HepG2 (cell line): ENCODE results near the gene ASAP2. TPM values are rescaled to one million over a fixed set of nuclear protein-coding genes. Genes with fewer than 3 reads are reported as not detected.

ENCODE experiments used
- ARID3A ChIP-seq: IDR thresholded peaks from 2 replicates; pipeline ENCODE4 v1.6.1; 2012; ENCODE audit warnings: low read depth, low read length, improper control_type of control experiment
- CEBPG ChIP-seq: IDR thresholded peaks from 2 replicates; pipeline ENCODE4 v1.6.1; 2016
- MED1 ChIP-seq: sonication (generic); formaldehyde crosslinking; IDR thresholded peaks from 2 replicates; pipeline ENCODE4 v1.4.0; 2020; ENCODE audit warnings: missing genetic modification reagents
- NFIC ChIP-seq: IDR thresholded peaks from 2 replicates; pipeline ENCODE4 v1.6.1; 2012; ENCODE audit warnings: mild to moderate bottlenecking, low read length, inconsistent platforms
- PLRG1 ChIP-seq: fragments of 450-650 bp; conservative IDR thresholded peaks from 2 replicates; pipeline ENCODE4 v1.6.1; 2016
- POLR2AphosphoS5 ChIP-seq: IDR thresholded peaks from 2 replicates; pipeline ENCODE4 v1.6.1; 2012; ENCODE audit warnings: low read depth, low read length
- RCOR2 ChIP-seq: IDR thresholded peaks from 2 replicates; pipeline ENCODE4 v1.6.1; 2016; ENCODE audit warnings: missing biosample characterization, missing genetic modification reagents
- SMAD1 ChIP-seq: sonication (generic); formaldehyde crosslinking; IDR thresholded peaks from 2 replicates; pipeline ENCODE4 v1.4.0; 2020; ENCODE audit warnings: missing genetic modification reagents, low read depth, mild to moderate bottlenecking, borderline replicate concordance
- SUZ12 ChIP-seq: fragments of 150-350 bp; IDR thresholded peaks from 2 replicates; pipeline ENCODE4 v1.6.1; 2014; ENCODE audit warnings: low read depth, low read length
- ZFP36L2 ChIP-seq: sonication (generic); formaldehyde crosslinking; IDR thresholded peaks from 2 replicates; pipeline ENCODE4 v1.4.0; 2020; ENCODE audit warnings: missing genetic modification reagents
- ZNF230 ChIP-seq: sonication (generic); formaldehyde crosslinking; IDR thresholded peaks from 2 replicates; pipeline ENCODE4 v1.4.0; 2020; ENCODE audit warnings: mild to moderate bottlenecking, missing genetic modification reagents
- ZNF333 ChIP-seq: sonication (generic); formaldehyde crosslinking; IDR thresholded peaks from 2 replicates; pipeline ENCODE4 v1.4.0; 2020; ENCODE audit warnings: mild to moderate bottlenecking, missing genetic modification reagents, borderline replicate concordance
- ZNF383 ChIP-seq: sonication (generic); formaldehyde crosslinking; IDR thresholded peaks from 2 replicates; pipeline ENCODE4 v1.4.0; 2020; ENCODE audit warnings: missing genetic modification reagents, mild to moderate bottlenecking, borderline replicate concordance
- ZNF546 ChIP-seq: sonication (generic); formaldehyde crosslinking; conservative IDR thresholded peaks from 2 replicates; pipeline ENCODE4 v1.8.1; 2023; ENCODE audit warnings: mild to moderate bottlenecking, missing genetic modification reagents
- ZNF773 ChIP-seq: sonication (generic); formaldehyde crosslinking; IDR thresholded peaks from 2 replicates; pipeline ENCODE4 v1.4.0; 2020; ENCODE audit warnings: missing genetic modification reagents, borderline replicate concordance
- ZSCAN12 ChIP-seq: sonication (generic); formaldehyde crosslinking; IDR thresholded peaks from 2 replicates; pipeline ENCODE4 v1.9.0; 2021; ENCODE audit warnings: mild to moderate bottlenecking, missing genetic modification reagents
- ZUFSP ChIP-seq: sonication (generic); formaldehyde crosslinking; IDR thresholded peaks from 2 replicates; pipeline ENCODE4 v1.9.0; 2021; ENCODE audit warnings: missing genetic modification reagents, mild to moderate bottlenecking, borderline replicate concordance
- polyA plus RNA-seq, 8 experiments: library from polyadenylated mRNA; depleted of rRNA in 3 of 8; stranded (reverse) in 7 of 8; unstranded in 1 of 8; fragments of >200 nt; fragmentation: Illumina TruSeq in 4 of 8; extraction: Trizol in 4 of 8; gene quantifications; 2 replicates each; pipeline versions ENCODE4 v1.2.1 to v1.2.3, GENCODE V29; 2011 to 2016; ENCODE audit warnings: low read depth in 4 of 8, missing spikeins in 1 of 8, mixed read lengths in 1 of 8; ENCODE audit not compliant: insufficient read depth in 1 of 8
- total RNA-seq, 5 experiments: library from RNA; depleted of rRNA; stranded (reverse); fragments of >200 nt; fragmentation: Illumina TruSeq; extraction: Trizol; gene quantifications; 2 replicates each; pipeline ENCODE4 v1.2.3, GENCODE V29; 2016; ENCODE audit warnings: low read depth in 1 of 5
- TF ChIP-seq, protein P1 (sequence below): sonication (generic); formaldehyde crosslinking; IDR thresholded peaks from 2 replicates; pipeline ENCODE4 v1.8.0; 2022; ENCODE audit warnings: low read depth, missing genetic modification reagents
- TF ChIP-seq, protein P2 (sequence below): sonication (generic); formaldehyde crosslinking; IDR thresholded peaks from 2 replicates; pipeline ENCODE4 v1.5.0; 2020; ENCODE audit warnings: missing genetic modification reagents
- TF ChIP-seq, protein P3 (sequence below), 2 experiments: sonication (generic) in 1 of 2; formaldehyde crosslinking in 1 of 2; IDR thresholded peaks; 2 replicates each; pipeline versions ENCODE4 v1.6.1 to v1.9.0; 2014 to 2022; ENCODE audit warnings: antibody characterized with exemption in 1 of 2, borderline replicate concordance in 1 of 2, inconsistent platforms in 1 of 2, low read depth in 1 of 2, missing genetic modification reagents in 1 of 2

ASAP2 gene
- total and polyA plus RNA-seq, 2 of the 13 experiments (the other 11 are each of a cell fraction or from before 2014, with no cell fraction given) = 7.3 to 22.3 TPM

GRCh38 chr2:9336241-9336575 is 129.6 kb downstream of the ASAP2 start (continued):
- TF ChIP-seq, protein P1, sequence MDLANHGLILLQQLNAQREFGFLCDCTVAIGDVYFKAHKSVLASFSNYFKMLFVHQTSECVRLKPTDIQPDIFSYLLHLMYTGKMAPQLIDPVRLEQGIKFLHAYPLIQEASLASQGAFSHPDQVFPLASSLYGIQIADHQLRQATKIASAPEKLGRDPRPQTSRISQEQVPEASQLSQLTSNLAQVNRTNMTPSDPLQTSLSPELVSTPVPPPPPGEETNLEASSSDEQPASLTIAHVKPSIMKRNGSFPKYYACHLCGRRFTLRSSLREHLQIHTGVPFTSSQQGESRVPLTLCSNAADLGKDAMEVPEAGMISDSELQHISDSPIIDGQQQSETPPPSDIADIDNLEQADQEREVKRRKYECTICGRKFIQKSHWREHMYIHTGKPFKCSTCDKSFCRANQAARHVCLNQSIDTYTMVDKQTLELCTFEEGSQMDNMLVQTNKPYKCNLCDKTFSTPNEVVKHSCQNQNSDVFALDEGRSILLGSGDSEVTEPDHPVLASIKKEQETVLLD (CRISPR knock-in tag) = 0 out of 2 replicates have a peak, but pooled peaks have one; percentile 13
- no peak for TF ChIP-seq ARID3A
- TF ChIP-seq POLR2AphosphoS5 = peak; percentile 93
- TF ChIP-seq ZUFSP (CRISPR knock-in tag) = no peak
- TF ChIP-seq ZNF230 (CRISPR knock-in tag) = no peak
- no peak for TF ChIP-seq NFIC
- no peak for TF ChIP-seq ZNF546 (CRISPR knock-in tag)
- TF ChIP-seq ZNF773 = no peak
- TF ChIP-seq MED1 (CRISPR knock-in tag) = no peak
- TF ChIP-seq, protein P2, sequence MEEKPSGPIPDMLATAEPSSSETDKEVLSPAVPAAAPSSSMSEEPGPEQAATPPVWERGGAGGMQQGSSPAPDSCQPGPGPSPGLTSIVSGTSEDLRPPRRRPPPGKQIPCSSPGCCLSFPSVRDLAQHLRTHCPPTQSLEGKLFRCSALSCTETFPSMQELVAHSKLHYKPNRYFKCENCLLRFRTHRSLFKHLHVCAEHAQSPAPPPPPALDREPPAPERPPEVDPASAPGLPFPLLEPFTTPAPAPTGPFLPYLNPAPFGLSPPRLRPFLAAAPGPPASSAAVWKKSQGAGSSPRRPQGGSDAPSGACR = peak; percentile 23; the same call in 1 of the 2 replicates
- 0 out of 2 replicates have a peak, but pooled peaks have one; percentile 7 for TF ChIP-seq RCOR2
- TF ChIP-seq ZNF383 (CRISPR knock-in tag) = no peak
- TF ChIP-seq SMAD1 (CRISPR knock-in tag) = no peak
- no peak for TF ChIP-seq PLRG1
- no peak for TF ChIP-seq ZFP36L2 (CRISPR knock-in tag)
- 0 out of 2 replicates have a peak, but pooled peaks have one; percentile 48 for TF ChIP-seq CEBPG (CRISPR knock-in tag)
- no peak for TF ChIP-seq SUZ12
- no peak for TF ChIP-seq ZSCAN12 (CRISPR knock-in tag)
- TF ChIP-seq, protein P3, sequence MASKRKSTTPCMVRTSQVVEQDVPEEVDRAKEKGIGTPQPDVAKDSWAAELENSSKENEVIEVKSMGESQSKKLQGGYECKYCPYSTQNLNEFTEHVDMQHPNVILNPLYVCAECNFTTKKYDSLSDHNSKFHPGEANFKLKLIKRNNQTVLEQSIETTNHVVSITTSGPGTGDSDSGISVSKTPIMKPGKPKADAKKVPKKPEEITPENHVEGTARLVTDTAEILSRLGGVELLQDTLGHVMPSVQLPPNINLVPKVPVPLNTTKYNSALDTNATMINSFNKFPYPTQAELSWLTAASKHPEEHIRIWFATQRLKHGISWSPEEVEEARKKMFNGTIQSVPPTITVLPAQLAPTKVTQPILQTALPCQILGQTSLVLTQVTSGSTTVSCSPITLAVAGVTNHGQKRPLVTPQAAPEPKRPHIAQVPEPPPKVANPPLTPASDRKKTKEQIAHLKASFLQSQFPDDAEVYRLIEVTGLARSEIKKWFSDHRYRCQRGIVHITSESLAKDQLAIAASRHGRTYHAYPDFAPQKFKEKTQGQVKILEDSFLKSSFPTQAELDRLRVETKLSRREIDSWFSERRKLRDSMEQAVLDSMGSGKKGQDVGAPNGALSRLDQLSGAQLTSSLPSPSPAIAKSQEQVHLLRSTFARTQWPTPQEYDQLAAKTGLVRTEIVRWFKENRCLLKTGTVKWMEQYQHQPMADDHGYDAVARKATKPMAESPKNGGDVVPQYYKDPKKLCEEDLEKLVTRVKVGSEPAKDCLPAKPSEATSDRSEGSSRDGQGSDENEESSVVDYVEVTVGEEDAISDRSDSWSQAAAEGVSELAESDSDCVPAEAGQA (IDR thresholded peaks at IDR 0.05; ENCODE audit: low read depth) = no peak
- TF ChIP-seq, protein P3 (CRISPR knock-in tag; IDR thresholded peaks at IDR 0.05; ENCODE audit: borderline replicate concordance) = no peak
- TF ChIP-seq ZNF333 (CRISPR knock-in tag) = no peak
